Endodermal cell (in vitro differentiated cells): ENCODE measurements around the gene GPR155. TPM values are rescaled to one million over a fixed set of nuclear protein-coding genes. Genes with fewer than 3 reads are reported as not detected.

Source experiments
- DNase-seq: peaks from one replicate; pipeline ENCODE4 v3.0.0-alpha.2; 2017
- H3K27ac ChIP-seq: 2 replicates; pipeline ENCODE4 v1.5.1; 2013; ENCODE audit warnings: mild to moderate bottlenecking, low read depth, low read length, moderate library complexity
- H3K27me3 ChIP-seq: 2 replicates; pipeline ENCODE4 v1.6.1; 2013; ENCODE audit warnings: mild to moderate bottlenecking, low read length, moderate library complexity; ENCODE audit not compliant: insufficient read depth, control insufficient read depth, poor library complexity, severe bottlenecking
- H3K36me3 ChIP-seq: 2 replicates; pipeline ENCODE4 v1.7.0; 2013; ENCODE audit warnings: mild to moderate bottlenecking, low read length, moderate library complexity; ENCODE audit not compliant: control insufficient read depth, insufficient read depth
- H3K4me1 ChIP-seq: one replicate; pipeline ENCODE4 v1.7.0; 2013; ENCODE audit warnings: low read length; ENCODE audit not compliant: control insufficient read depth, insufficient read depth
- H3K4me3 ChIP-seq: 2 replicates; pipeline ENCODE4 v1.5.1; 2013; ENCODE audit warnings: mild to moderate bottlenecking, low read length, moderate library complexity
- H3K9ac ChIP-seq: 2 replicates; pipeline ENCODE4 v1.6.1; 2013; ENCODE audit warnings: mild to moderate bottlenecking, low read length, moderate library complexity; ENCODE audit not compliant: poor library complexity, severe bottlenecking; ENCODE audit errors: extremely low read depth
- H3K9me3 ChIP-seq: 2 replicates; pipeline ENCODE4 v1.6.1; 2013; ENCODE audit warnings: mild to moderate bottlenecking, low read length, moderate library complexity; ENCODE audit not compliant: control insufficient read depth
- H3K27ac Mint-ChIP-seq: 2 replicates; pipeline ENCODE4 v1.8.0; 2020; ENCODE audit warnings: mixed read lengths
- H3K27me3 Mint-ChIP-seq: 2 replicates; pipeline ENCODE4 v1.8.0; 2021; ENCODE audit warnings: mild to moderate bottlenecking, mixed read lengths; ENCODE audit not compliant: insufficient read depth
- H3K36me3 Mint-ChIP-seq: 2 replicates; pipeline ENCODE4 v1.8.0; 2020; ENCODE audit warnings: low read depth, mixed read lengths
- H3K4me1 Mint-ChIP-seq: 2 replicates; pipeline ENCODE4 v1.8.0; 2020; ENCODE audit warnings: mixed read lengths
- H3K4me3 Mint-ChIP-seq: 2 replicates; pipeline ENCODE4 v1.8.0; 2020; ENCODE audit warnings: mild to moderate bottlenecking, moderate library complexity, mixed read lengths
- H3K9me3 Mint-ChIP-seq: 2 replicates; pipeline ENCODE4 v1.8.0; 2020; ENCODE audit warnings: mild to moderate bottlenecking, mixed read lengths
- WGBS, 2 experiments: methylation state at CpG; one replicate each; pipeline versions ENCODE4 v1.1.5 to v1.1.7; 2013; ENCODE audit warnings: missing lambda C conversion rate in 2 of 2, mixed read lengths in 1 of 2; ENCODE audit not compliant: insufficient coverage in 1 of 2, insufficient read length in 1 of 2; 5-methylcytosine and 5-hydroxymethylcytosine counted together
- total RNA-seq, 2 donors: library from RNA; stranded (reverse); fragmentation: NEBNext Ultra II Directional in 1 of 2; extraction: Animal tissue kit (Norgen Biotek cat#: 25700) in 1 of 2; gene quantifications; 2 replicates in 1 of 2; 3 replicates in 1 of 2; pipeline ENCODE4 v1.2.1, GENCODE V29; 2021
- TF ChIP-seq, protein P1 (sequence below): fragments of 200-600 bp; sonication (generic); conservative IDR thresholded peaks from 2 replicates; pipeline ENCODE4 v1.5.0; 2021; ENCODE audit warnings: antibody characterized with exemption, mild to moderate bottlenecking

The GPR155 gene
- total RNA-seq, 2 donors from 2014 or later: 0.22 to 0.88 TPM

GRCh38 chr2:174484573-174484972, 2.3 kb downstream of the GPR155 start:
- peaks cover 6% of the 10 kb centered on the region for H3K4me1 Mint-ChIP-seq
- H3K36me3 ChIP-seq: no peaks in the 10 kb centered on the region
- H3K4me1 ChIP-seq: no peaks in the 10 kb centered on the region
- 91 to 94% methylated on average over 2 of the region's 2 CpGs for WGBS, 2 experiments
- DNase-seq: no peak
- no peak overlapping the region for H3K9ac ChIP-seq
- H3K9me3 Mint-ChIP-seq: peaks cover 2% of the 10 kb centered on the region
- H3K4me3 Mint-ChIP-seq: no peak overlapping the region
- no peak overlapping the region for H3K4me3 ChIP-seq
- H3K27ac Mint-ChIP-seq: no peak overlapping the region
- H3K27me3 ChIP-seq: peaks cover 12% of the 10 kb centered on the region
- TF ChIP-seq, protein P1, sequence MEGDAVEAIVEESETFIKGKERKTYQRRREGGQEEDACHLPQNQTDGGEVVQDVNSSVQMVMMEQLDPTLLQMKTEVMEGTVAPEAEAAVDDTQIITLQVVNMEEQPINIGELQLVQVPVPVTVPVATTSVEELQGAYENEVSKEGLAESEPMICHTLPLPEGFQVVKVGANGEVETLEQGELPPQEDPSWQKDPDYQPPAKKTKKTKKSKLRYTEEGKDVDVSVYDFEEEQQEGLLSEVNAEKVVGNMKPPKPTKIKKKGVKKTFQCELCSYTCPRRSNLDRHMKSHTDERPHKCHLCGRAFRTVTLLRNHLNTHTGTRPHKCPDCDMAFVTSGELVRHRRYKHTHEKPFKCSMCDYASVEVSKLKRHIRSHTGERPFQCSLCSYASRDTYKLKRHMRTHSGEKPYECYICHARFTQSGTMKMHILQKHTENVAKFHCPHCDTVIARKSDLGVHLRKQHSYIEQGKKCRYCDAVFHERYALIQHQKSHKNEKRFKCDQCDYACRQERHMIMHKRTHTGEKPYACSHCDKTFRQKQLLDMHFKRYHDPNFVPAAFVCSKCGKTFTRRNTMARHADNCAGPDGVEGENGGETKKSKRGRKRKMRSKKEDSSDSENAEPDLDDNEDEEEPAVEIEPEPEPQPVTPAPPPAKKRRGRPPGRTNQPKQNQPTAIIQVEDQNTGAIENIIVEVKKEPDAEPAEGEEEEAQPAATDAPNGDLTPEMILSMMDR: no peak
- peaks cover 29% of the 10 kb centered on the region for H3K27me3 Mint-ChIP-seq
- H3K9me3 ChIP-seq: peaks cover 4% of the 10 kb centered on the region
- H3K27ac ChIP-seq: no peak overlapping the region
- H3K36me3 Mint-ChIP-seq: no peaks in the 10 kb centered on the region

GRCh38 chr2:174482854-174483253, 4.0 kb downstream of the GPR155 start:
- WGBS, 2 experiments: 96 to 100% methylated on average over 1 to 4 of the region's 6 CpGs
- DNase-seq: no peak
- no peaks in the 10 kb centered on the region for H3K36me3 Mint-ChIP-seq
- H3K4me3 Mint-ChIP-seq: no peak overlapping the region
- Histone ChIP-seq H3K27me3 (peaks cover 12% of the 10 kb centered on the region), H3K36me3 (no peaks in the 10 kb centered on the region), H3K9me3 (peaks cover under 1% of the 10 kb centered on the region), H3K4me1 (no peaks in the 10 kb centered on the region), H3K4me3 (no peak overlapping the region), H3K9ac (no peak overlapping the region), H3K27ac (no peak overlapping the region)
- peaks cover under 1% of the 10 kb centered on the region for H3K9me3 Mint-ChIP-seq
- H3K27ac Mint-ChIP-seq: no peak overlapping the region
- H3K27me3 Mint-ChIP-seq: peaks cover 25% of the 10 kb centered on the region
- TF ChIP-seq, protein P1: no peak
- peaks cover 6% of the 10 kb centered on the region for H3K4me1 Mint-ChIP-seq

- Histone ChIP-seq H3K4me1 (no peaks in the 10 kb centered on the region), H3K4me3 (no peak overlapping the region), H3K27ac (no peak overlapping the region), H3K9ac (no peak overlapping the region), H3K36me3 (no peaks in the 10 kb centered on the region), H3K27me3 (no peaks in the 10 kb centered on the region), H3K9me3 (no peaks in the 10 kb centered on the region)
- 95 to 100% methylated on average over 1 of the region's 1 CpG for WGBS, 2 experiments
- Mint-ChIP-seq H3K4me1 (no peaks in the 10 kb centered on the region), H3K9me3 (peaks cover 3% of the 10 kb centered on the region), H3K27me3 (no peaks in the 10 kb centered on the region), H3K4me3 (no peak overlapping the region), H3K36me3 (no peaks in the 10 kb centered on the region), H3K27ac (no peak overlapping the region)
- TF ChIP-seq, protein P1: no peak
- DNase-seq: no peak
Measured at GRCh38 chr2:174477759-174478158, 9.1 kb downstream of the GPR155 start.
